WTC11 (cell line): ENCODE results near the gene GAB2.

ENCODE experiments used
- ATF3 ChIP-seq: sonication (generic); formaldehyde crosslinking; conservative IDR thresholded peaks from 2 replicates; pipeline ENCODE4 v1.8.1; 2022; ENCODE audit warnings: mild to moderate bottlenecking, missing genetic modification reagents
- FOXP1 ChIP-seq: sonication (generic); formaldehyde crosslinking; IDR thresholded peaks from 2 replicates; pipeline ENCODE4 v1.8.0; 2022; ENCODE audit warnings: missing genetic modification reagents, mild to moderate bottlenecking, moderate library complexity, borderline replicate concordance
- GRHL2 ChIP-seq: fragments of 250-450 bp; sonication (Bioruptor Pico); IDR thresholded peaks from 2 replicates; pipeline ENCODE4 v1.8.0; 2022; ENCODE audit warnings: mild to moderate bottlenecking, moderate library complexity; ENCODE audit not compliant: insufficient replicate concordance, severe bottlenecking
- TF ChIP-seq, protein P1 (sequence below): sonication (generic); formaldehyde crosslinking; IDR thresholded peaks from 2 replicates; pipeline ENCODE4 v1.8.1; 2023; ENCODE audit warnings: mild to moderate bottlenecking, moderate library complexity, missing genetic modification reagents
- TF ChIP-seq, protein P2 (sequence below): fragments of 200-600 bp; IDR thresholded peaks from 2 replicates; pipeline ENCODE4 v1.8.0; 2022; ENCODE audit warnings: antibody characterized with exemption

DNA sequence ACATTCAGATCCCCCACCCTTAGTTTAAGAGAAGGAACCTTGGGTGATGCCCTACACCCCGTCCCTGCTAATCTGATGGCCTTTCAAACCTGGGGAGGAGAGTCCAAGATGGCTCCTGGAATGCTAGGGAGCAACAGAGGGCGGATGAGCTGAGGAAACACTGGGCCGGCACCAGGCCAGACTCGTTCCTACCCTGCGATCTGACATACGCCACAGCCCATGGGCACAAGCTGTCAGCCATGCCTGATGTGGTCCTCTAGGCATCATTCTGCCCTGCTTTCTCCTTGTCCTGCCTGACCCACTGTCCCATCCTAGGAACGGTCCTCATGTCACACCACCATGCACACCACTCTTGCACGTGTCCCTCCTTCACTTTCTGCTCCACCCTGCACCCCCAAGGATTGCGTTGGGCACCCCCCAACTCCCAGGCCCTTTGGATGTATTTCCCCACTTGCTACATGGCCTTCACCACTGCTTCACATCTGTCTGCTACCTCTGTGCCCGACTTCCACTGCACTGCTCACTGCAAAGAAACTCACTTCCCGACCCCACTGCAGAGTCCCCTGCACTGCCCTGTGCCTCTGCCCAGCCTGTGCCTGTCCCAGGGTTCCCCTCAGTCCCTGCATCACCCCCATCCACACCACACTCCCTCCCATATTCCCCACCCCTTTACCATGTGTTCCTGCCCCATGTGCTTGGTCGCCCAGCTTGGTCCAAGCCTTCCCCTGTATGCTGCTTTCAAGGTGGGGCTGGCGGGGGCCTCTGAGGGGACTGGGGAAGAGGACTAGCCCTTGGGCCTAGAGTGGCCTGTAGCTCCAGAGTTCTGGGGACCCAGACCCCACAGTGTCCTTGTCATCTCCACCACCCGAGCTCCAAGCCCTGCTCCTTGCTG lies 199.7 kb downstream of the GAB2 start:
- TF ChIP-seq GRHL2: no peak
- TF ChIP-seq, protein P1, sequence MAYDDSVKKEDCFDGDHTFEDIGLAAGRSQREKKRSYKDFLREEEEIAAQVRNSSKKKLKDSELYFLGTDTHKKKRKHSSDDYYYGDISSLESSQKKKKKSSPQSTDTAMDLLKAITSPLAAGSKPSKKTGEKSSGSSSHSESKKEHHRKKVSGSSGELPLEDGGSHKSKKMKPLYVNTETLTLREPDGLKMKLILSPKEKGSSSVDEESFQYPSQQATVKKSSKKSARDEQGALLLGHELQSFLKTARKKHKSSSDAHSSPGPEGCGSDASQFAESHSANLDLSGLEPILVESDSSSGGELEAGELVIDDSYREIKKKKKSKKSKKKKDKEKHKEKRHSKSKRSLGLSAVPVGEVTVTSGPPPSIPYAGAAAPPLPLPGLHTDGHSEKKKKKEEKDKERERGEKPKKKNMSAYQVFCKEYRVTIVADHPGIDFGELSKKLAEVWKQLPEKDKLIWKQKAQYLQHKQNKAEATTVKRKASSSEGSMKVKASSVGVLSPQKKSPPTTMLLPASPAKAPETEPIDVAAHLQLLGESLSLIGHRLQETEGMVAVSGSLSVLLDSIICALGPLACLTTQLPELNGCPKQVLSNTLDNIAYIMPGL: no peak
- TF ChIP-seq, protein P2, sequence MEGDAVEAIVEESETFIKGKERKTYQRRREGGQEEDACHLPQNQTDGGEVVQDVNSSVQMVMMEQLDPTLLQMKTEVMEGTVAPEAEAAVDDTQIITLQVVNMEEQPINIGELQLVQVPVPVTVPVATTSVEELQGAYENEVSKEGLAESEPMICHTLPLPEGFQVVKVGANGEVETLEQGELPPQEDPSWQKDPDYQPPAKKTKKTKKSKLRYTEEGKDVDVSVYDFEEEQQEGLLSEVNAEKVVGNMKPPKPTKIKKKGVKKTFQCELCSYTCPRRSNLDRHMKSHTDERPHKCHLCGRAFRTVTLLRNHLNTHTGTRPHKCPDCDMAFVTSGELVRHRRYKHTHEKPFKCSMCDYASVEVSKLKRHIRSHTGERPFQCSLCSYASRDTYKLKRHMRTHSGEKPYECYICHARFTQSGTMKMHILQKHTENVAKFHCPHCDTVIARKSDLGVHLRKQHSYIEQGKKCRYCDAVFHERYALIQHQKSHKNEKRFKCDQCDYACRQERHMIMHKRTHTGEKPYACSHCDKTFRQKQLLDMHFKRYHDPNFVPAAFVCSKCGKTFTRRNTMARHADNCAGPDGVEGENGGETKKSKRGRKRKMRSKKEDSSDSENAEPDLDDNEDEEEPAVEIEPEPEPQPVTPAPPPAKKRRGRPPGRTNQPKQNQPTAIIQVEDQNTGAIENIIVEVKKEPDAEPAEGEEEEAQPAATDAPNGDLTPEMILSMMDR: no peak
- TF ChIP-seq FOXP1: no peak
- no peak for TF ChIP-seq ATF3 (CRISPR knock-in tag)
